Stimulated activated CD4-positive, alpha-beta T cell treated with anti-CD3 and anti-CD28 coated beads, Interleukin-15, amount 100 ng/mL, for 1 hour (primary cell): Measurements from ENCODE around the gene CENPO.
A peak's percentile ranks its signal among the peaks of the same experiment; 100 is the strongest.

Experiments
- DNase-seq, 2 donors: peaks; one replicate each; pipeline ENCODE4 v3.0.0-alpha.2; 2020; ENCODE audit warnings: low read depth in 1 of 2, low spot score in 1 of 2

CENPO gene

GRCh38 chr2:24792874-24793760 is at the start of gene CENPO, which contains the start of gene PTRHD1:
CENPO (plus strand) TSS chr2:24793425; CDS start chr2:24793920, 495 bp downstream.
PTRHD1 (minus strand) TSS chr2:24793391; CDS start chr2:24793377, 14 bp downstream.
- DNase-seq, result peak; percentile 85 to 90

GRCh38 chr2:24743924-24744323 is 49.3 kb upstream of the CENPO start:
- no peak for DNase-seq

- no peak for DNase-seq
These were observed 48.9 kb upstream of the CENPO start for GRCh38 chr2:24744356-24744755.

- no peak for DNase-seq
These were observed 47.4 kb upstream of the CENPO start for GRCh38 chr2:24745825-24746224.

- no peak for DNase-seq
These were observed 45.9 kb upstream of the CENPO start for GRCh38 chr2:24747299-24747698.

GRCh38 chr2:24749069-24749691 is 44.0 kb upstream of the CENPO start:
- no peak for DNase-seq

- DNase-seq, result no peak
These were observed 38.1 kb upstream of the CENPO start for GRCh38 chr2:24754985-24755705.

GRCh38 chr2:24756789-24757188 is 36.4 kb upstream of the CENPO start:
- DNase-seq, result no peak

GRCh38 chr2:24761866-24762265 is 31.4 kb upstream of the CENPO start:
- no peak for DNase-seq

- DNase-seq, result no peak
These were observed 30.7 kb upstream of the CENPO start for GRCh38 chr2:24762518-24762917.

GRCh38 chr2:24763843-24764242 is 29.4 kb upstream of the CENPO start:
- DNase-seq, result no peak

GRCh38 chr2:24766609-24767008 is 26.6 kb upstream of the CENPO start:
- no peak for DNase-seq

GRCh38 chr2:24768013-24768412 is 25.2 kb upstream of the CENPO start:
- no peak for DNase-seq

- no peak for DNase-seq
These were observed 24.6 kb upstream of the CENPO start for GRCh38 chr2:24768601-24769000.

- no peak for DNase-seq
These were observed 22.2 kb upstream of the CENPO start for GRCh38 chr2:24771061-24771460.

GRCh38 chr2:24771764-24772586 is 21.2 kb upstream of the CENPO start:
- DNase-seq, result no peak

- DNase-seq, result no peak
These were observed 18.9 kb upstream of the CENPO start for GRCh38 chr2:24774373-24774772.

- DNase-seq, result no peak
These were observed 14.1 kb upstream of the CENPO start for GRCh38 chr2:24779116-24779515.

GRCh38 chr2:24783641-24784040 is 9.6 kb upstream of the CENPO start:
- DNase-seq, result no peak

- DNase-seq, result no peak
These were observed 7.4 kb upstream of the CENPO start for GRCh38 chr2:24785671-24786321.
